Parathyroid adenoma (tissue), 2 donors: ENCODE measurements around the gene RAB20.

ENCODE experiments used
- H2AFZ ChIP-seq: fragments of 300-600 bp; sonication (generic); one replicate; pipeline ENCODE4 v1.7.0; 2017; ENCODE audit warnings: antibody characterized with exemption, mild to moderate bottlenecking
- H3K27ac ChIP-seq: fragments of 300-600 bp; sonication (generic); one replicate; pipeline ENCODE4 v1.7.0; 2017
- H3K27me3 ChIP-seq: fragments of 300-600 bp; sonication (generic); one replicate; pipeline ENCODE4 v1.7.0; 2017; ENCODE audit warnings: low read length; ENCODE audit not compliant: control insufficient read depth, insufficient read depth
- H3K36me3 ChIP-seq: fragments of 300-600 bp; sonication (generic); one replicate; pipeline ENCODE4 v1.7.0; 2017; ENCODE audit warnings: low read length; ENCODE audit not compliant: control insufficient read depth, insufficient read depth
- H3K4me1 ChIP-seq: fragments of 300-600 bp; sonication (generic); one replicate; pipeline ENCODE4 v1.7.0; 2017; ENCODE audit warnings: control low read depth
- H3K4me2 ChIP-seq: fragments of 300-600 bp; sonication (generic); one replicate; pipeline ENCODE4 v1.7.0; 2017; ENCODE audit warnings: low read length
- H3K4me3 ChIP-seq: fragments of 300-600 bp; sonication (generic); one replicate; pipeline ENCODE4 v1.7.0; 2017; ENCODE audit warnings: low read depth, low read length
- H3K79me2 ChIP-seq: fragments of 300-600 bp; sonication (generic); one replicate; pipeline ENCODE4 v1.7.0; 2017; ENCODE audit warnings: control low read depth
- H3K9ac ChIP-seq: fragments of 300-600 bp; sonication (generic); one replicate; pipeline ENCODE4 v1.7.0; 2017; ENCODE audit warnings: mild to moderate bottlenecking
- H3K9me3 ChIP-seq: fragments of 300-600 bp; sonication (generic); one replicate; pipeline ENCODE4 v1.7.0; 2017; ENCODE audit warnings: low read length; ENCODE audit not compliant: control insufficient read depth
- TF ChIP-seq, protein P1 (sequence below): fragments of 300-600 bp; sonication (generic); IDR thresholded peaks from one replicate; pipeline ENCODE4 v1.7.0; 2017; ENCODE audit warnings: antibody characterized with exemption, mild to moderate bottlenecking
- donor health status: primary hyperparathyroidism.

Gene RAB20

DNA sequence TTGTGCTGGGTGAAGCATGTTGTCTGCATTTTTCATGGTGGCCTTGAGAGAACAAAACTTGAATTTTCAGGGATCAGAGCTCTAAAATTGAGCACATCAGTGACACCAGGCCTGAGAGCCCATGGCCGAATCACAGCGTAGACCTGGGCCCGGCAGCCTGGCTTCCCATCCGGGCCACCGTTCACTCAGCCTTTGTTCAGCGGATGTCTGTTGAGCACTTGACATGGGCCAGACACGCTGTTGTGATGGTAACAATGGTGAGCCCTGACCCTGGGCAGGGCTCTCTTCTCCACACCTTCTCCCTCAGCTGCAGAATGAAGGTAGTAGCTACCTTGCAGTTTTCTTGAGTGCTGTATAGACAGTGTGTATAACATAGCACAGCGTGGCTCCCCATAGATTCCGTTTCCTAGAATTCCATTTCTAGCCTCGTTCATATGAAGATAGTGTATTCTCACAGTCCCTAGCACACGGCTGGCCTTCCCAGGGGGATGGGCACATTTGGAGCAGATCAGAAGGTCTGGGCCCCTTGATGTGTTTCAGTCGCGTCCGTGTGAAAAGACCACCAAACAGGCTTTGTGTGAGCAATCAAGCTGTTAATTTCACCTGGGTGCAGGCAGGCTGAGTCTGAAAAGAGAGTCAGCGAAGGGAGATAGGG is 75.3 kb downstream of the RAB20 start:
- TF ChIP-seq, protein P1, sequence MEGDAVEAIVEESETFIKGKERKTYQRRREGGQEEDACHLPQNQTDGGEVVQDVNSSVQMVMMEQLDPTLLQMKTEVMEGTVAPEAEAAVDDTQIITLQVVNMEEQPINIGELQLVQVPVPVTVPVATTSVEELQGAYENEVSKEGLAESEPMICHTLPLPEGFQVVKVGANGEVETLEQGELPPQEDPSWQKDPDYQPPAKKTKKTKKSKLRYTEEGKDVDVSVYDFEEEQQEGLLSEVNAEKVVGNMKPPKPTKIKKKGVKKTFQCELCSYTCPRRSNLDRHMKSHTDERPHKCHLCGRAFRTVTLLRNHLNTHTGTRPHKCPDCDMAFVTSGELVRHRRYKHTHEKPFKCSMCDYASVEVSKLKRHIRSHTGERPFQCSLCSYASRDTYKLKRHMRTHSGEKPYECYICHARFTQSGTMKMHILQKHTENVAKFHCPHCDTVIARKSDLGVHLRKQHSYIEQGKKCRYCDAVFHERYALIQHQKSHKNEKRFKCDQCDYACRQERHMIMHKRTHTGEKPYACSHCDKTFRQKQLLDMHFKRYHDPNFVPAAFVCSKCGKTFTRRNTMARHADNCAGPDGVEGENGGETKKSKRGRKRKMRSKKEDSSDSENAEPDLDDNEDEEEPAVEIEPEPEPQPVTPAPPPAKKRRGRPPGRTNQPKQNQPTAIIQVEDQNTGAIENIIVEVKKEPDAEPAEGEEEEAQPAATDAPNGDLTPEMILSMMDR: no peak
- Histone ChIP-seq H3K79me2 (no peaks in the 10 kb centered on the region), H2AFZ (no peak overlapping the region), H3K4me3 (no peak overlapping the region), H3K27me3 (no peaks in the 10 kb centered on the region), H3K4me1 (no peaks in the 10 kb centered on the region), H3K9ac (no peak overlapping the region), H3K9me3 (no peaks in the 10 kb centered on the region), H3K27ac (no peak overlapping the region), H3K36me3 (no peaks in the 10 kb centered on the region), H3K4me2 (no peak overlapping the region)

DNA sequence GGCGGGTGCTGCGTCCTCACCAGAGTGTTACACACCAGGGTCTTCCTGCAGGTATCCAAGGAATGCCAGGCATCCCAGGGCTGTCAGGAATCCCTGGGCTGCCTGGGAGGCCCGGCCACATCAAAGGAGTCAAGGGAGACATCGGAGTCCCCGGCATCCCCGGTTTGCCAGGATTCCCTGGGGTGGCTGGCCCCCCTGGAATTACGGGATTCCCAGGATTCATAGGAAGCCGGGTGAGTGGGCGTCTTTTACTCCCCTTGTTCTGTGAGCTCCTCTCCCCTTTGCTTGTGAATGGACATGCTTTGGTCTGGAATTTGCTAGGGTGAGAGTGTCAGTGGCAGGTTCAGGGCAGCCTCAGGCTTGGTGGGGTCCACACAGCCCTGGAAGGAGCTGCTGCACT is 75.9 kb downstream of the RAB20 start:
- Histone ChIP-seq H3K4me1 (no peaks in the 10 kb centered on the region), H3K9ac (no peak overlapping the region), H3K27me3 (no peaks in the 10 kb centered on the region), H2AFZ (no peak overlapping the region), H3K27ac (no peak overlapping the region), H3K4me2 (no peak overlapping the region), H3K79me2 (no peaks in the 10 kb centered on the region), H3K36me3 (no peaks in the 10 kb centered on the region), H3K9me3 (no peaks in the 10 kb centered on the region), H3K4me3 (no peak overlapping the region)
- TF ChIP-seq, protein P1: no peak

DNA sequence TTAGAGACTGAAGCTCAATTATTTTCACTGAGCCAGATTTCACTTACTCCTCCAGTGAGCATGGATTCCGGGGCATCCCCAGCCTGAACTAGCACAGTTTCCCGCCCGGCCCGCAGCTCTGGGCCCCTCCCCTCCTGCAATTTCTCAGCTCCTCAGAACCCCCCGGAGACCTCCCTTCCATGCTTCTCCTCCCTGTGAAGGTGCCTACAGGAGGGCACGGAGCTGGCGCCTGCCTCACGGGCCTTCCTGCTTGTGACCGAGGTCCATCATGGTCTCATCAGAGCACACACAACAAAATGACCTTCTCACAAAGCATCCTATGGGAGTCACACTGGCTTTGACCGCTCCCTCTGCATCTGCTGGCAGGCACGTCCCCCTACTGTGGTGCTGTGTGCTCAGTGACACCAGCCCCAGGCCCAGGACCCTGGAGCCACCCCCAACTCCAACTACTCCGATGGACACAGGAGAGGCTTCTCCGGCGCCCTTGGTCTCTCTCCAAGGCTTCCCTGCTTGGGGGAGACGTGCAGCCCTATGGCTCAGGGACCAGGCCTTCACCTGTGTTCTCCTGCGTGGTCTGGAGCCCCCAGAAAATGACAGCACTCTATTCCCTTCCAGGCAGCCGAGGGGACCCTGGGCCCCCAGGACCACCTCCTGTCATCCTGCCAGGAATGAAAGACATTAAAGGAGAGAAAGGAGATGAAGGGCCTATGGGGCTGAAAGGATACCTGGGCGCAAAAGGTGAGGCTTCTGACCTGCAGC is 77.1 kb downstream of the RAB20 start:
- Histone ChIP-seq H3K79me2 (no peaks in the 10 kb centered on the region), H3K9ac (no peak overlapping the region), H3K4me1 (no peaks in the 10 kb centered on the region), H3K4me2 (no peak overlapping the region), H3K4me3 (no peak overlapping the region), H3K9me3 (no peaks in the 10 kb centered on the region), H3K36me3 (no peaks in the 10 kb centered on the region), H3K27ac (no peak overlapping the region), H3K27me3 (no peaks in the 10 kb centered on the region), H2AFZ (no peak overlapping the region)
- TF ChIP-seq, protein P1: no peak

DNA sequence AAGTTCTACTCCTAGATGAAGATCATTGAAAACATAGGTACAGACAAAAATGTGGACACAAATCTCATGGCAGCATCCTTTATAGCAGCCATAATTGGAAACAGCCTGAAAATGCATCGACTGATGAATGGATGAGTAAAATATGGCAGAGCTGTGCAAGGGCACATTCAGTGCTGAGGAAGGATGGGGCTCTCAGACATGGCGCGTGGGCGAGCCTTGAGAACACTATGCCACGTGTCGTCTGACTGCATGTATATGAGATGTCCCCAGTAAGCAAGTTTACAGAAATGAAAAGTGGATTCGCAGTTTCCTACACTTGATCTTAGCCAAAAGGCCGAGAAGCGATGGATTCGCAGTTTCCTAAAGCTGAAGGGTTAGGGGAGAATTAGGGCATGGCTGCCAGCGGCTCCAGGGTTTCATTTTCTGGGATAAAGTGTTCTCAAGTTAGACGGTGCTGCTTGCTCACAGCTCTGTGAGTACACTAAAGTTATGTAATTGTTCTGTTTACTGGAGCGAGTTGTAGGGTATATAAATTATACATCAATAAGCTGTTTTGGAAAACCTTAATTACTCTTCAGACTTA is 78.0 kb downstream of the RAB20 start:
- H3K9me3 ChIP-seq: no peaks in the 10 kb centered on the region
- no peak overlapping the region for H3K9ac ChIP-seq
- H3K79me2 ChIP-seq: no peaks in the 10 kb centered on the region
- no peaks in the 10 kb centered on the region for H3K36me3 ChIP-seq
- TF ChIP-seq, protein P1: no peak
- H3K4me3 ChIP-seq: no peak overlapping the region
- H3K4me2 ChIP-seq: no peak overlapping the region
- no peak overlapping the region for H3K27ac ChIP-seq
- no peaks in the 10 kb centered on the region for H3K4me1 ChIP-seq
- no peaks in the 10 kb centered on the region for H3K27me3 ChIP-seq
- H2AFZ ChIP-seq: no peak overlapping the region
